PFSK-1 (cell line): ENCODE data around the gene NDUFAF2.

ENCODE experiments used
- FOXP2 ChIP-seq: optimal IDR thresholded peaks from 2 replicates; pipeline ENCODE3; 2011; ENCODE audit warnings: borderline replicate concordance, control low read depth, inconsistent platforms; ENCODE audit not compliant: insufficient read depth; ENCODE audit errors: extremely low read length, extremely low read depth
- POLR2AphosphoS5 ChIP-seq: IDR thresholded peaks from 2 replicates; pipeline ENCODE4 v1.6.1; 2012; ENCODE audit warnings: low read depth, mild to moderate bottlenecking, control low read depth, low read length, moderate library complexity
- SIN3A ChIP-seq: IDR thresholded peaks from 2 replicates; pipeline ENCODE4 v1.6.1; 2012; ENCODE audit warnings: mild to moderate bottlenecking, low read length, moderate library complexity, borderline replicate concordance; ENCODE audit not compliant: insufficient read depth
- TAF1 ChIP-seq: IDR thresholded peaks from 2 replicates; pipeline ENCODE4 v1.6.1; 2012; ENCODE audit warnings: low read length, control low read depth, borderline replicate concordance; ENCODE audit not compliant: insufficient read depth
- TF ChIP-seq, protein P1 (sequence below), 2 experiments: IDR thresholded peaks; 2 replicates each; pipeline versions ENCODE4 v1.6.1 to v1.8.0; 2011 to 2012; ENCODE audit warnings: low read depth in 2 of 2, low read length in 2 of 2, control low read depth in 1 of 2, inconsistent platforms in 1 of 2, mild to moderate bottlenecking in 1 of 2, moderate library complexity in 1 of 2; ENCODE audit not compliant: insufficient read depth in 1 of 2

The NDUFAF2 gene

DNA sequence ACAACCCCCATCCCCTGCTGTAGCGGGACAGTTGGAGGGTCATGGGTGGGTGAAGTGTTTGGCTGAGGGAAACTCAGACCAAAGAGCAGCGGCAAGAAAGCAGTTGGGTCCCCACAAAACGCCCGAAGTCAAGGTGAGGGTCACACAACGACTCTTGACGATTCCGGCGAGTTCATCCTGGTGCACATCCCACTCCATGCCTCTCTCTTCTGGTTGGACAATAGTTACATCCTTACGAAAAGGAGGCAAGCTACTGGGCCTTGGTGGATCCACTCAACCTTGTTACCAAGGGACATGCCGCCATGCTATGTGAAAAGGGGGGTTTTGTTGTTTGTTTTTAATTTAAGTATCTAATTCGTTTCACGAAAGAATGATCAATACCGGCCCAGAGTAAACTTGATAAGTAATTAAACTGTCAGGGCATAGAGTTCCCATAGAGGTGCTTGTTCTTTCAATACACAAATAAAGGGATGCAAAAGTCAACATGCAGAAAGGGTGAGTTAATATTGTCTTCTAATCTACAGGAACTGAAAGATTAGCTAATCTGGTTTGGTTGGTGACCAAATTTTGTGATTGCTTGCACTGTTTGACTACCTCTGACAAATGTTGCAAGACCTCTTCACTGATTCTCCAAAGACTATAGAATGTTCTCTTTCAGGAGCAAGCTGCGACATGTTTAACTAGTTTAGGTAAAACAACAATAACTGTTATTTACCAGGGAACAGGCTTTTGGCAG is 218.0 kb downstream of the NDUFAF2 start:
- TF ChIP-seq FOXP2 (no peak), TAF1 (no peak), POLR2AphosphoS5 (no peak), SIN3A (no peak)
- TF ChIP-seq, protein P1, sequence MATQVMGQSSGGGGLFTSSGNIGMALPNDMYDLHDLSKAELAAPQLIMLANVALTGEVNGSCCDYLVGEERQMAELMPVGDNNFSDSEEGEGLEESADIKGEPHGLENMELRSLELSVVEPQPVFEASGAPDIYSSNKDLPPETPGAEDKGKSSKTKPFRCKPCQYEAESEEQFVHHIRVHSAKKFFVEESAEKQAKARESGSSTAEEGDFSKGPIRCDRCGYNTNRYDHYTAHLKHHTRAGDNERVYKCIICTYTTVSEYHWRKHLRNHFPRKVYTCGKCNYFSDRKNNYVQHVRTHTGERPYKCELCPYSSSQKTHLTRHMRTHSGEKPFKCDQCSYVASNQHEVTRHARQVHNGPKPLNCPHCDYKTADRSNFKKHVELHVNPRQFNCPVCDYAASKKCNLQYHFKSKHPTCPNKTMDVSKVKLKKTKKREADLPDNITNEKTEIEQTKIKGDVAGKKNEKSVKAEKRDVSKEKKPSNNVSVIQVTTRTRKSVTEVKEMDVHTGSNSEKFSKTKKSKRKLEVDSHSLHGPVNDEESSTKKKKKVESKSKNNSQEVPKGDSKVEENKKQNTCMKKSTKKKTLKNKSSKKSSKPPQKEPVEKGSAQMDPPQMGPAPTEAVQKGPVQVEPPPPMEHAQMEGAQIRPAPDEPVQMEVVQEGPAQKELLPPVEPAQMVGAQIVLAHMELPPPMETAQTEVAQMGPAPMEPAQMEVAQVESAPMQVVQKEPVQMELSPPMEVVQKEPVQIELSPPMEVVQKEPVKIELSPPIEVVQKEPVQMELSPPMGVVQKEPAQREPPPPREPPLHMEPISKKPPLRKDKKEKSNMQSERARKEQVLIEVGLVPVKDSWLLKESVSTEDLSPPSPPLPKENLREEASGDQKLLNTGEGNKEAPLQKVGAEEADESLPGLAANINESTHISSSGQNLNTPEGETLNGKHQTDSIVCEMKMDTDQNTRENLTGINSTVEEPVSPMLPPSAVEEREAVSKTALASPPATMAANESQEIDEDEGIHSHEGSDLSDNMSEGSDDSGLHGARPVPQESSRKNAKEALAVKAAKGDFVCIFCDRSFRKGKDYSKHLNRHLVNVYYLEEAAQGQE (IDR thresholded peaks at IDR 0.05; ENCODE audit: insufficient read depth in 1 of 2, low read depth in 2 of 2, low read length in 2 of 2): no peak

DNA sequence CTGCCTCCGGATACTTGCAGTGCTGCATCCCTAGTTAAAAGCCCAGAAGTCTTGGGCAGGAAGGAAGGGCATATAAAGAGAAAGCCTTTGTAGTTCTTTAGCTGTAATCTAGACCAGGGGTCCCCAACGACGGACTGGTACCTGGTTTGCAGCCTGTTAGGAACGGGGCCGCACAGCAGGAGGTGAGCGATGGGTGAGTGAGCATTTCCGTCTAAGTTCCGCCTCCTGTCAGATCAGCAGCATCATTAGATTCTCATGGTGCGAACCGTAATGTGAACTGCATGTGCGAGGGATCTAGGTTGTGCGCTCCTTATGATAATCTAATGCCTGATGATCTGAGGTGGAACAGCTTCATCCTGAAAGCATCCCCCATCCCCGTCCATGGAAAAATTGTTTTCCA is 218.9 kb downstream of the NDUFAF2 start:
- TF ChIP-seq FOXP2: no peak
- no peak for TF ChIP-seq POLR2AphosphoS5
- no peak for TF ChIP-seq TAF1
- TF ChIP-seq, protein P1 (IDR thresholded peaks at IDR 0.05; ENCODE audit: insufficient read depth in 1 of 2, low read depth in 2 of 2, low read length in 2 of 2): no peak
- TF ChIP-seq SIN3A: no peak

DNA sequence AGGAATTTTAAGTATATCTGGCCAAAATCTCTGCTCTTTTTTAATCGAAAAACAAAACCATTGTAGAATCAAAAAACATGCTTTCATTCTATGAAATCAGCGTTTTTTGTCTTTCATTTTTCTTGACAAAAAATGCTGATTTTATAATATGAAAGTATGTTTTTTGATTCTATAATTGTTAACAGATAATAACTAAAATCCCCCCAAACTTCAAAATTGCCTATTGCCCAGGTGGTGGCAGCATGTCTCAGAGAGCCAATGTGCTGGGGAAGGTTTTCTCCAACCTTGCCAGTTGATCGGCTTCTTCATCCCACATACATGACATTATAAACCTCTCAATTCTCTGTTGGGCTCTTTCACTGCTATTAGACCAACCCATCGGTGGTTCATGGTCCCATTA is 222.4 kb downstream of the NDUFAF2 start:
- TF ChIP-seq TAF1: no peak

DNA sequence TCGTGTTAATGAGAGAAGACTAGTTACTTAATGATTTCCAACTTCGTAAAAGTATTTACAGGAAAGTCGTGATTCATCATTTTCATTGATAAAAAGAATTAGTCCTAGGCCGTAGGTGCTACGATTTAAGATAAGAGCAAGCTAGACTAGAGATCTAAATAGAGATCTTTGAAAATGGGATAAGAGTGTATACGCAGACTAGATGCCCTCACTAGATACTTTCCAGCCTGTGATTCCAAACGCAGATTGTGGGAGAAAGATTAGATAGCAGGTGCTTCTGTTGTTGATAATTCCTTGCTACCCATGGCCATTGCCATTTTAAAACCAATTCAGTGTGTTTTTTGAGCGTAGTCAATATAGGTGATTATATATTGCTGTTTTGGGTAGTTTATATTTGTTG is 223.9 kb downstream of the NDUFAF2 start:
- TF ChIP-seq POLR2AphosphoS5 (no peak), FOXP2 (no peak), SIN3A (no peak), TAF1 (no peak)
- TF ChIP-seq, protein P1 (IDR thresholded peaks at IDR 0.05; ENCODE audit: insufficient read depth in 1 of 2, low read depth in 2 of 2, low read length in 2 of 2): no peak

DNA sequence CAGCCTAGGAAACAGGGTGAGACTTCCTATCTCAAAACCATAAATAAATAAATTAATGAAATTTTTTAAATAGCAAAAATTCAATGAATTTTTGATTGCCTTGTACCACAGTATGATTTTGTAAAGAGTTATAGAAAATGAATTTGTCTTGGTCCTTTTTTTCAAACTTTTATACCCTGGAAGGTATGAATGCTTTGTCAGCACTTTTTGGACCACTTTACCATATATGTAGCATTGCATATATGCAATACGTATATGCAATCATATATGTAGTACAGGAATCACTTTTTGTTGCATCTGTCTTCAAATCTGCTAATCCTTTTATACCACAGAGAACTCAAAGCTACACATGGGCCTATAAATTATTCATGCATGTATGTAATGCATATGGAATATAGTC is 226.5 kb downstream of the NDUFAF2 start:
- no peak for TF ChIP-seq TAF1
- TF ChIP-seq FOXP2: no peak
- TF ChIP-seq, protein P1 (IDR thresholded peaks at IDR 0.05; ENCODE audit: insufficient read depth in 1 of 2, low read depth in 2 of 2, low read length in 2 of 2): no peak
- no peak for TF ChIP-seq SIN3A
- TF ChIP-seq POLR2AphosphoS5: no peak
